NB4 (cell line): ENCODE measurements around the gene ACAT2.
"Not testable (repeated sequence)": the region's sequence is repeated elsewhere in the genome, so short reads cannot be mapped to it uniquely, and the experiment has no call there.

ENCODE experiments used
- DNase-seq: peaks from one replicate; pipeline ENCODE4 v3.0.0; 2010; ENCODE audit warnings: low read depth
- H3K4me3 ChIP-seq: one replicate; pipeline ENCODE4 v1.5.1; 2011; ENCODE audit warnings: mild to moderate bottlenecking, low read depth, low read length, moderate library complexity
- MAX ChIP-seq: IDR thresholded peaks from 2 replicates; pipeline ENCODE4 v1.6.1; 2011; ENCODE audit warnings: low read depth, low read length
- MYC ChIP-seq: IDR thresholded peaks from 2 replicates; pipeline ENCODE4 v1.6.1; 2011; ENCODE audit warnings: low read depth, low read length
- POLR2A ChIP-seq: IDR thresholded peaks from 2 replicates; pipeline ENCODE4 v1.6.1; 2011; ENCODE audit warnings: mild to moderate bottlenecking; ENCODE audit not compliant: insufficient read length; ENCODE audit errors: extremely low read depth
- TF ChIP-seq, protein P1 (sequence below): IDR thresholded peaks from one replicate; pipeline ENCODE4 v1.5.1; 2012; ENCODE audit warnings: low read depth, low read length

Gene ACAT2

GRCh38 chr6:159821726-159822125 is 59.9 kb downstream of the ACAT2 start:
- DNase-seq = no peak
- H3K4me3 ChIP-seq = no peak overlapping the region
- TF ChIP-seq MYC (no peak), MAX (no peak)
- TF ChIP-seq, protein P1, sequence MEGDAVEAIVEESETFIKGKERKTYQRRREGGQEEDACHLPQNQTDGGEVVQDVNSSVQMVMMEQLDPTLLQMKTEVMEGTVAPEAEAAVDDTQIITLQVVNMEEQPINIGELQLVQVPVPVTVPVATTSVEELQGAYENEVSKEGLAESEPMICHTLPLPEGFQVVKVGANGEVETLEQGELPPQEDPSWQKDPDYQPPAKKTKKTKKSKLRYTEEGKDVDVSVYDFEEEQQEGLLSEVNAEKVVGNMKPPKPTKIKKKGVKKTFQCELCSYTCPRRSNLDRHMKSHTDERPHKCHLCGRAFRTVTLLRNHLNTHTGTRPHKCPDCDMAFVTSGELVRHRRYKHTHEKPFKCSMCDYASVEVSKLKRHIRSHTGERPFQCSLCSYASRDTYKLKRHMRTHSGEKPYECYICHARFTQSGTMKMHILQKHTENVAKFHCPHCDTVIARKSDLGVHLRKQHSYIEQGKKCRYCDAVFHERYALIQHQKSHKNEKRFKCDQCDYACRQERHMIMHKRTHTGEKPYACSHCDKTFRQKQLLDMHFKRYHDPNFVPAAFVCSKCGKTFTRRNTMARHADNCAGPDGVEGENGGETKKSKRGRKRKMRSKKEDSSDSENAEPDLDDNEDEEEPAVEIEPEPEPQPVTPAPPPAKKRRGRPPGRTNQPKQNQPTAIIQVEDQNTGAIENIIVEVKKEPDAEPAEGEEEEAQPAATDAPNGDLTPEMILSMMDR = no peak

DNA sequence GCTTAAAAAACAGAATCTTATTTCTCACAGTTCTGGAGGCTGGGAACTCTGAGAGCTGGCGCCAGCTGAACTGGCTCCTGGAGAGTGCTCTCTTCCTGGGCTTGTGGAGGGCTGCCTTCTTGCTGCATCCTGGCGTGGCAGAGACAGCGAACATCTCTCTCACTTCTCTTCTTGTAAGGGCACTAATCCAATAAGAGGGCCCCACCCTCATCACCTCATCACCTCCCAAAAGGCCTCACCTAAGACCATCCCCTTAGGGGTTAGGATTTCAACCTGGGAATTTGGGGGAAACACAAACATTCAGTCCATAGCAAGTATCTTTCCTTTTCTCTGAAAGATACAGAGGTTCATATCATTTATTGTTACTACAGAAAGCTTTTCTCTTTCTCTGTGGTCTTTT is 62.1 kb downstream of the ACAT2 start:
- no peak overlapping the region for H3K4me3 ChIP-seq
- no peak for DNase-seq
- no peak for TF ChIP-seq MAX
- TF ChIP-seq, protein P1 = no peak
- no peak for TF ChIP-seq POLR2A
- TF ChIP-seq MYC = no peak

GRCh38 chr6:159824690-159825089 is 62.8 kb downstream of the ACAT2 start:
- DNase-seq = not testable (repeated sequence)

DNA sequence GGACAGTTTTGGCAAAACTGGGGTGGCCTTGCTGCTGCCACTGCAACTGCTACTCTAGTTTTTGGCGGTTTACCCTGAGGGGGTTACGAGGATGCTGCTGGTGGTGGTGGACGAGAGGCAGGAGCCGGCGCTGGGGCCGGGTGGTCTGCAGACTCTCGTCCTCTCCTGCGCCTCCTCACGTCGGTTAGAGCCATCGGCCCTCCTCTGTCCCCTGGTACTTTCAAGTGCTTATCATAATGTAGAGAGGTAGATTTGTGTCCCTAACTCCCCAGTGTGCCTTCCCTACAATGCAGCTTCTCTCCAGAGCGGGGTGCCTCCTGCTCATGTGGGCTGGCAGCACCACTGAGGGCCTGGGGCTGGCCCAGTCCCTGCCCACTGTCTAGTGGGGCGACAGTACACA is 64.2 kb downstream of the ACAT2 start:
- no peak overlapping the region for H3K4me3 ChIP-seq
- DNase-seq = no peak

More at GRCh38 chr6:159824690-159825089, 62.8 kb downstream of the ACAT2 start:
- H3K4me3 ChIP-seq = not testable (repeated sequence)

DNA sequence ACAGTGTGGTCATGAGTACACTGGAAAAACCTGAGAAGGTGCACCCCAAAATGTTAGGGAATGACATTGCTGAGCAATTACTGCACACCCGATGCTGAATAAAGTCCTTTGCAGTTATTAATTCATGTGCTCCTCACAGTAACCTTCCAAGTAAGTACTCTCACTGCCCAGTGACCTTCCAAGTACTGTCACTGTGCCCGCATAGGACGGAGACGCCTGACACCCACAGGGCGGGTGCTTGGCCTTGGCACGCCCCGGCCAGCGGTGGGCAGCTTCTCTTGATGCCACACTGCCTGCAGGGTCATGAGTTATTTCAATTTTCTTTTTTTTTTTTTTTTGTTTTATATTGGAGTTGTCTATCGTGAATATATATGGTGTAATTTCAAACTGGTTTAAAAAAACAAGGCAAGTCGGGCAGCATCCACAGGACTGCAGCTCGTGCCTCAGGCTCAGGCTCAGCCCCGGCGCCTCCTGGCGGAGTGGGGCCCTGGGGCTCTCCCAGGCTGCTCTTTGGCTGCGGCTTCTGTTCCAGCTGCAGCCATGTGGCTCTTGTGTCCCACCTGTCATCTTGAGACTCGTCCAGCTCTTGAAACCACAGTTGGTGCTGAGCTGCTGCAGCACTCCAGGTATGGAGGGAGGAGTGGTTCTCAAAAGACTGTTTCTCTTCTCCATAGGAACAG is 65.3 kb downstream of the ACAT2 start:
- H3K4me3 ChIP-seq = no peak overlapping the region
- no peak for DNase-seq
- TF ChIP-seq MYC (no peak), MAX (no peak), POLR2A (no peak)
- TF ChIP-seq, protein P1 = no peak

More for the DNA sequence above, 64.2 kb downstream of the ACAT2 start:
- no peak for TF ChIP-seq MAX
- TF ChIP-seq, protein P1 = no peak
- TF ChIP-seq POLR2A = no peak
- TF ChIP-seq MYC = no peak

DNA sequence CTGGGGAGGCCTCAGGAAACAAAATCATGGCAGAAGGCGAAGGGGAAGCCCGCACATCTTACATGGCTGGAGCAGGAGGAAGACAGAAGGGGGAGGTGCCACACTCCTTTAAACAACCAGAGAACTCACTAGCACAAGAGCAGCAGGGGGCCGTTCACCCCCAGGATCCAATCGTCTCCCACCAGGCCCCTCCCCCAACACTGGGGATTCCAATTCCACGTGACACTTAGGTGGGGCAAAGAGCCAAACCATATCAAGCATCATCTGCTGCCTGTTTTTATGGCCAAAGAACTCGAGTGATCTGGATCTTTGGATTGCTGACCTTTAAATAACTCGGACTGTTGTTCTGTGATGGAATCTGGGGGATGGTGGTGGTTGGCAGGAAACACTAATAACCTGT is 66.2 kb downstream of the ACAT2 start:
- H3K4me3 ChIP-seq = no peak overlapping the region
- TF ChIP-seq MAX (no peak), POLR2A (no peak), MYC (no peak)
- TF ChIP-seq, protein P1 = no peak
- DNase-seq = no peak
